Bronchial epithelial cell (primary cell): ENCODE measurements around the gene TMEM140. TPM values are rescaled to one million over a fixed set of nuclear protein-coding genes. Genes with fewer than 3 reads are reported as not detected.
A peak's percentile ranks its signal among the peaks of the same experiment; 100 is the strongest.
"Not testable (repeated sequence)": the region's sequence is repeated elsewhere in the genome, so short reads cannot be mapped to it uniquely, and the experiment has no call there.

Source experiments
- DNase-seq: peaks from one replicate; pipeline ENCODE4 v3.0.0-alpha.2; 2010; ENCODE audit warnings: low read depth
- FAIRE-seq: peaks from 2 replicates; lab custom pipeline; 2011; peaks lifted over from hg19 to GRCh38; lab: Jason Lieb, UNC
- H3K27me3 ChIP-seq: 2 replicates; pipeline ENCODE4 v1.5.1; 2011; ENCODE audit warnings: low read length; ENCODE audit not compliant: control insufficient read depth, insufficient read depth
- H3K36me3 ChIP-seq: 2 replicates; pipeline ENCODE4 v1.5.1; 2011; ENCODE audit warnings: low read length; ENCODE audit not compliant: control insufficient read depth, insufficient read depth
- H3K4me3 ChIP-seq: 2 replicates; pipeline ENCODE4 v1.5.1; 2011; ENCODE audit warnings: mild to moderate bottlenecking, low read depth, low read length, control low read depth
- CTCF ChIP-seq: IDR thresholded peaks from 2 replicates; pipeline ENCODE4 v1.5.1; 2011; ENCODE audit warnings: mild to moderate bottlenecking, moderate library complexity, low read length, control low read depth, inconsistent platforms; ENCODE audit not compliant: insufficient read depth, severe bottlenecking
- total RNA-seq: library from RNA; depleted of rRNA; stranded (reverse); fragments of >200 nt; gene quantifications from 2 replicates; pipeline ENCODE4 v1.2.1, GENCODE V29; 2014

Gene TMEM140
- total RNA-seq, 1 donor from 2014 or later: 0.53 TPM

- no peak for TF ChIP-seq CTCF
- FAIRE-seq (no peak), DNase-seq (no peak)
- Histone ChIP-seq H3K36me3 (peaks cover 12% of the 10 kb centered on the region), H3K27me3 (no peaks in the 10 kb centered on the region), H3K4me3 (no peak overlapping the region)
These were observed 59.7 kb downstream of the TMEM140 start for GRCh38 chr7:135207406-135208101.

- no peak for TF ChIP-seq CTCF
- no peak for FAIRE-seq
- Histone ChIP-seq H3K4me3 (no peak overlapping the region), H3K36me3 (peaks cover 10% of the 10 kb centered on the region), H3K27me3 (no peaks in the 10 kb centered on the region)
- DNase-seq: no peak
These were observed 60.4 kb downstream of the TMEM140 start for GRCh38 chr7:135208102-135208793.

DNA sequence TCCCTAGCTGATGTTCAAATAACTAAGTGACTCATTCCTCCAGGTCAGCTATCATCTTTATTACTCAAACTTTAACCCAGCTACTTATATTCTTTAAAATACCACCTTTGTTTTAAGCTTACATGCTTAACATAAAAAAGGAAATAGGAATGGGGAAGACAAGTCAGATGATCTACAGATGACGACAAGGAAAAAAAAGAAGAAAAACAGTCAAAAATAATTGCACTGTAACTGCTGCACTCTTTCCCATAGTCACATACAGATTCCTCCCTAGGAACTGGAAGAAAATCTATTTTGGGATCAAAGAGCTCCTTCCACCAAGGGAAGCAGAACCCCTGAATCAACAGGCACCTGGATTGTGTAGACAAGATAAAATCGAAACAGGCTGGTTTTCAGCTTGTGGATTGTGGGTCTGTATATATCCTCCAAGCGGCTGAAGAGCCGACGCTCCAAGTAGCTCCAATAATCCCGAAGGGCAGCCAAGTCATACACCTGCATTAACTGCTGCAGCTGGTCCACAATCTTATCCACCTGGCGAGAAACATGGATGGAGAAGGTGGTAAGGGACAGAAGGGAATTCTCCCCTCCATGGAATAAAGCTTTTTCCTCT lies 61.5 kb downstream of the TMEM140 start:
- no peaks in the 10 kb centered on the region for H3K27me3 ChIP-seq

DNA sequence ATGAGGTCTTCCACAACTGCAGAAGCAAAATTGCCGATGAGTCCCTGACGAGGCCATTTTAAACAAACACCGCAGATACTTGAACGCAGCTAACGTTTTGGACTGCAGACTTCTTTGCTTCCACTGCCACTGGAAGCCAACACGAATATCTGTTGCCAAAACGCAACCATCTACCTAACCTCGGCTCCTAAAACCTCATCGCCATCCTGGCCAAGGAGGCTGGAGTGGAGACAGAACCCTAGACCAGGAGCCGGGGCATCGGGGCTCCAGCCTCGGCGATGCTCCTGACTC lies 63.0 kb downstream of the TMEM140 start:
- peaks cover 3% of the 10 kb centered on the region for H3K36me3 ChIP-seq
- no peak for TF ChIP-seq CTCF
- FAIRE-seq (no peak), DNase-seq (no peak)
- H3K27me3 ChIP-seq: no peaks in the 10 kb centered on the region
- H3K4me3 ChIP-seq: peak overlapping the region; percentile 84

More for the DNA sequence above, 61.5 kb downstream of the TMEM140 start:
- Histone ChIP-seq H3K36me3 (peaks cover 6% of the 10 kb centered on the region), H3K4me3 (peak overlapping the region; percentile 3)
- DNase-seq (no peak), FAIRE-seq (no peak)
- TF ChIP-seq CTCF: no peak

- peaks cover 2% of the 10 kb centered on the region for H3K36me3 ChIP-seq
- FAIRE-seq: no peak
- DNase-seq: peak; percentile 80
- TF ChIP-seq CTCF: no peak
- H3K27me3 ChIP-seq: no peaks in the 10 kb centered on the region
- H3K4me3 ChIP-seq: peak within 1 kb of the TSS; percentile 84
These were observed 63.5 kb downstream of the TMEM140 start, which contains the start of gene WDR91 for GRCh38 chr7:135211179-135211945. Gene WDR91 (minus strand): TSS chr7:135211526. CDS start chr7:135211502, 24 bp downstream.

DNA sequence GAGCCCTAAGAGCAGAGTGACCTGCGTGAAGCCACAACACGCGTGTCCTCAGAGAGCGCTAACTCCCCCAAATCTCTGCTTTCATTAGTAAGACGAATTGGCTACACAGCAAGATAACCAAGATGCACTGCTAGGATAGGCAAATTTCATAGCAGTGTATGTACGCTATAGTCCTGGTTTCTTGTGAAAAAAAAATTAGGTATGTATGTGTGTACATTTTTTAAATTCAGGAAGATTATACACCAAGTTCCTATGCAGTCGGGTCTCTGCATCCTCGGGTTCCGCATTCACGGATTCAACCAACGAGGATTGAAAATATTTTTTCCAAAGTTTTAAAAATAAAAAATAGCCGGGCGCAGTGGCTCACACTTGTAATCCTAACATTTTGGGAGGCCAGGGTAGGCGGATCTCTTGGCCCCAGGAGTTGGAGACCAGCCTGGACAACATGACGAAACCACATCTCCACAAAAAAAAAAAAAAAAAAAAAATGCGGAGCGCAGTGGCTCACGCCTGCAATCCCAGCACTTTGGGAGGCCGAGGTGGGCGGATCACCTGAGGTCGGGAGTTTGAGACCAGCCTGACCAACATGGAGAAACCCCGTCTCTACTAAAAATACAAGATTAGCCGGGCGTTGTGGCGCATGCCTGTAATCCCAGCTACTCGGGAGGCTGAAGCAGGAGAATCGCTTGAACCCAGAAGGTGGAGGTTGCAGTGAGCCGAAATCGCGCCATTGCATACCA lies 64.2 kb downstream of the TMEM140 start:
- H3K36me3 ChIP-seq, DNase-seq, FAIRE-seq, H3K27me3 ChIP-seq: not testable (repeated sequence)
- H3K4me3 ChIP-seq: peak overlapping the region; percentile 84
